Activated naive CD4-positive, alpha-beta T cell treated with anti-CD3 and anti-CD28 coated beads for 36 hours (primary cell): ENCODE measurements around the gene AAMDC. TPM values are rescaled to one million over a fixed set of nuclear protein-coding genes. Genes with fewer than 3 reads are reported as not detected.
"Not testable (repeated sequence)": the region's sequence is repeated elsewhere in the genome, so short reads cannot be mapped to it uniquely, and the experiment has no call there.

Source experiments
- CTCF ChIA-PET: fragments of 350-600 bp; sonication (Branson Sonifier 250); formaldehyde crosslinking; loops from one replicate; lab custom pipeline; 2021; ENCODE audit warnings: antibody characterized with exemption; lab: Charles Lee
- DNase-seq: peaks from one replicate; pipeline ENCODE4 v3.0.0-alpha.2; 2020
- H3K27ac Mint-ChIP-seq: one replicate; pipeline ENCODE4 v1.8.0; 2021; ENCODE audit warnings: mild to moderate bottlenecking, mixed read lengths
- H3K27me3 Mint-ChIP-seq: one replicate; pipeline ENCODE4 v1.8.0; 2021; ENCODE audit warnings: low read depth, mixed read lengths
- H3K36me3 Mint-ChIP-seq: one replicate; pipeline ENCODE4 v1.8.0; 2021; ENCODE audit warnings: low read depth, mixed read lengths
- H3K4me1 Mint-ChIP-seq: one replicate; pipeline ENCODE4 v1.8.0; 2021; ENCODE audit warnings: low read depth, mixed read lengths
- H3K4me3 Mint-ChIP-seq: one replicate; pipeline ENCODE4 v1.8.0; 2021; ENCODE audit warnings: mild to moderate bottlenecking, moderate library complexity, mixed read lengths
- H3K9me3 Mint-ChIP-seq: one replicate; pipeline ENCODE4 v1.8.0; 2021; ENCODE audit warnings: mixed read lengths
- intact Hi-C: fragments of 100-400 bp; cut with micrococcal nuclease; formaldehyde crosslinking; loops from one replicate; pipeline ENCODE4 v1.15.1; 2023
- total RNA-seq, 2 experiments: library from RNA; stranded (reverse); gene quantifications; one replicate each; pipeline ENCODE4 v1.2.3, GENCODE V29; 2021

Gene AAMDC
- total RNA-seq, 2 experiments from 2014 or later, result 6.0 to 6.4 TPM

DNA sequence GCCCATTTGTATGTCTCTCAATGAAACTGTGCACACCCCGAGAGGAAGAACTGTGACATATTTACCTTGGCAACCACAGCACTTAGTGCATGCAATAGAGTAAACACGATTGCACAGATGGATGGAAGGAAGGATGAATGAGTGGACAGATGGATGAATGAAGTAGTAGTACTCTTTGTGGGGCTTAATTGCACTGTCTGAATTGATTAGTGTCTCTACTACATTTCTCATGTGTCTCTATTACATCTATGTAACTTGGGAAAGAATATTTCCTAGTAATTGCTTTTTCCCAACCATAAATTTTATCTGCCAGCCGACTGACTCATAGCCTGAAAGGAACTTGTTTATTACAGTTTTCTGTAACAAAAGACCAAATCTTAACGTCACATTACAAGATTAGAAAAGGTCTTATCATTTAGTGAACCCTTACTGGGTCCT, 69.7 kb downstream of the AAMDC start:
- CTCF ChIA-PET, DNase-seq, H3K27me3 Mint-ChIP-seq, H3K4me1 Mint-ChIP-seq, intact Hi-C loops, H3K27ac Mint-ChIP-seq, H3K4me3 Mint-ChIP-seq, H3K9me3 Mint-ChIP-seq: not testable (repeated sequence)
- peaks cover 37% of the 10 kb centered on the region for H3K36me3 Mint-ChIP-seq

DNA sequence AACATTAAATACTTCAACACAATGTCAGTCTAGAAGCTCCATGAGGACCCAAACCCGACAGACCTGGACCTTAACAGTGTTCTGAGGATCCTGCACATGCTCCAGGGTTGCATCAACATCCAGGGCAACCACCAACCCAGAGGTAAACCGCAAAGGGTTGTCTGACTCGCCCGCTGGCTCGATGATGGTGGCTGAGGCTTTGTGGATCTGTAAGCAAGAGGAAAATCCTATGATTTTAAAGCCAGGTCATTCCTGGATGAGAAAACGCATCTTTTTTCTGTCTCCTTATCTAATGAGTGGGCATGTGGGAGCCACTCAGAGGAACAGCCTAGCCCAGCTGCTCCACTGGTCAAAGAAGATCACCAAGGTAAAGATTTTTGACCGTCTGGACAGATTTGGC, 70.3 kb downstream of the AAMDC start:
- H3K9me3 Mint-ChIP-seq, H3K4me3 Mint-ChIP-seq, intact Hi-C loops, H3K27ac Mint-ChIP-seq, CTCF ChIA-PET, DNase-seq, H3K4me1 Mint-ChIP-seq, H3K27me3 Mint-ChIP-seq: not testable (repeated sequence)
- peaks cover 40% of the 10 kb centered on the region for H3K36me3 Mint-ChIP-seq

DNA sequence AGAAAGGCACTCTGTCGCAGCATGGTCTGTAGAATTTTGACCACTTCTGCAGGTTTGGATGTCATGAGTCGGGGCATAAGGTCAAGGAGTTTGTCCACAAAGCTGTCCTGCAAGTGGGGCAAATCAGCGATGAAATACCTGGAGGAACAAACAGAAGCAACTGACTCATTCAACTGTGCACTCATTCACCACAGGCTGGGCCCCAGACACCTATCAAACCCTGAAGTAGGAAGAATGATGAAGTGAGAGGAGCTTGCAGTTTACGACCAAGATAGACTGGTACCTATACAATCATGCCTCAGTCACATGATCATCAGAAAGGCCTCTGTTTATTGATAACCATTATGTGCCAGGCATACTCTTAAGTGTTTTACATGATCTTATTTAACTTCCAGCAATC, 70.8 kb downstream of the AAMDC start:
- H3K4me1 Mint-ChIP-seq, H3K27me3 Mint-ChIP-seq, H3K27ac Mint-ChIP-seq, DNase-seq, H3K9me3 Mint-ChIP-seq, H3K4me3 Mint-ChIP-seq, CTCF ChIA-PET, intact Hi-C loops: not testable (repeated sequence)
- peaks cover 39% of the 10 kb centered on the region for H3K36me3 Mint-ChIP-seq

DNA sequence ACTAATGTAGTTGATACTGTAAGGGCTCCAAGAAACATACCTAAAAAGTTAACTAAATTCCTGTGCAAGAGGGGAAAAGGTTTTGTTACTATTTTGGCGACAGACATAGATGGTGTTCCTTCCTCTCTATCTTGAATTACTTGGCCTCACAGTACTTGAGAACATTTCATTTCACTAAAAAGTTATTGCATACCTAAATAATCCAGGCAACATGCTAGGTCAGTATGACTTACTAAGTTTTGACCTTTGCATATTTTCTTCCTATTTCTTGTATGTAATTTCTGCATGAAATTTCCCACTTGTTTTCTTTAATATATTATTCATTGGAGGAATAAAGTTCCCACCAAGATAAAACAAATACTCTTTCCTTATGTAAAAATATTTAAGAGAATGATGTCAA, 74.0 kb downstream of the AAMDC start:
- H3K27ac Mint-ChIP-seq, CTCF ChIA-PET, intact Hi-C loops, H3K27me3 Mint-ChIP-seq, H3K9me3 Mint-ChIP-seq, H3K4me3 Mint-ChIP-seq, H3K4me1 Mint-ChIP-seq, DNase-seq: not testable (repeated sequence)
- H3K36me3 Mint-ChIP-seq, result peaks cover 26% of the 10 kb centered on the region

DNA sequence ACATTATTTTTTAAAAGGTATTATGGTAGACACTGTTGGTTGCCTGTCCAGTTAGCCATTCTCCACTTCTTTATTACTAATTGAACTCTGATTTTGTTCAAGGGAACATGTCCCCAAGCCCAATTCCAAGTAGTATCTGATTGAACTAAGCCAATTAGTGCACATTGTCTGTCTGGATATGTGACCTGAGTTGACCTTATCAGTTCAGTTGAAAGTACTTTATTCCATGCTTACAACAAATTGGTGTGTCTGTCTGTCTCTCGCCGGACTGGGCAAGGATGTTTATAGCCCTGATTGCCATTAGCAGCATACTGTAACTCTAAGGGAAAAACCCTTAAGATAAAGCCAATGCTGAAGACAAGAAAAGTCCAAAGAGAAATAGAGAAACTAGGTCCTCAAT, 87.9 kb downstream of the AAMDC start:
- Mint-ChIP-seq H3K4me1 (no peaks in the 10 kb centered on the region), H3K27ac (no peak overlapping the region), H3K9me3 (no peaks in the 10 kb centered on the region), H3K36me3 (peaks cover 13% of the 10 kb centered on the region), H3K4me3 (no peak overlapping the region), H3K27me3 (no peaks in the 10 kb centered on the region)
- DNase-seq, result no peak
- intact Hi-C loops, result no loop called here
- CTCF ChIA-PET, result no interaction called here

DNA sequence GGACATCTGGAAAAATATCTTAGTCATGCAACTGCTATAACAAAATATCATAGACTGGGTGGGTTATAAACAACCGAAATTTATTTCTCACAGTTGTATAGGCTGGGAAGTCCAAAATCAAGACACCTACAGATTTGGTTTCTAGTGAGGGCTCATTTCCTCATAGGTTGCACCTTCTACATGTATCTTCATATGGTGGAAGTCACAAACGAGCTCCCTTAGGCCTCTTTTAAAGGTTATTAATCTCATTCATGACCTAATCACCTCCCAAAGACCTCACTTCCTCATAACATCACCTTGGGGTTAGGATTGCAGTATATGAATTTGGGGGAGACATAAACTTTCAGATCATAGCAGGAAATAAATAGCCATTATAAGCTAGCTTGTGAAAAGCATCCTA, 88.3 kb downstream of the AAMDC start:
- no peaks in the 10 kb centered on the region for H3K4me1 Mint-ChIP-seq
- H3K4me3 Mint-ChIP-seq, result no peak overlapping the region
- H3K36me3 Mint-ChIP-seq, result peaks cover 13% of the 10 kb centered on the region
- no peak for DNase-seq
- no peak overlapping the region for H3K27ac Mint-ChIP-seq
- H3K9me3 Mint-ChIP-seq, result no peaks in the 10 kb centered on the region
- intact Hi-C loops, result no loop called here
- CTCF ChIA-PET, result no interaction called here
- no peaks in the 10 kb centered on the region for H3K27me3 Mint-ChIP-seq

DNA sequence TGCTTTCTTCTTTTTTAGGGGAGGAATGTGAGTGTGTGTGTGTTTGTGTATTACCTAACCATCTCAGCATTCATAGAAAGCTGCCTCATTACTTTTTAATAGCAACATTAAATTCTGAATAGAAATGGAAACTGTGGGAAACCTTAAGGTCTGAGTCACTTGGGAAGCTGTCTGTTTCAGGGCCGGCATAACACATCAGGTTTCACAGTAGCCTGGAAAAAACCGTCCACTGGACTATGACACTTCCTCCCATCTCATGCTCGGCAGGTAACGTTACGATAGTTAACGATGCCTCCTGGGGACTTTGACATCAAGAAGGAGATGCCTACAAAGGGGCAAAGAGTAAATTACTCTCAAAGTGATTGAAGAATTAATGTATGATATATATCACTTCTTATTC, 89.9 kb downstream of the AAMDC start:
- CTCF ChIA-PET, H3K36me3 Mint-ChIP-seq, H3K4me3 Mint-ChIP-seq, intact Hi-C loops, H3K27me3 Mint-ChIP-seq, H3K4me1 Mint-ChIP-seq, H3K27ac Mint-ChIP-seq, H3K9me3 Mint-ChIP-seq, DNase-seq: not testable (repeated sequence)

DNA sequence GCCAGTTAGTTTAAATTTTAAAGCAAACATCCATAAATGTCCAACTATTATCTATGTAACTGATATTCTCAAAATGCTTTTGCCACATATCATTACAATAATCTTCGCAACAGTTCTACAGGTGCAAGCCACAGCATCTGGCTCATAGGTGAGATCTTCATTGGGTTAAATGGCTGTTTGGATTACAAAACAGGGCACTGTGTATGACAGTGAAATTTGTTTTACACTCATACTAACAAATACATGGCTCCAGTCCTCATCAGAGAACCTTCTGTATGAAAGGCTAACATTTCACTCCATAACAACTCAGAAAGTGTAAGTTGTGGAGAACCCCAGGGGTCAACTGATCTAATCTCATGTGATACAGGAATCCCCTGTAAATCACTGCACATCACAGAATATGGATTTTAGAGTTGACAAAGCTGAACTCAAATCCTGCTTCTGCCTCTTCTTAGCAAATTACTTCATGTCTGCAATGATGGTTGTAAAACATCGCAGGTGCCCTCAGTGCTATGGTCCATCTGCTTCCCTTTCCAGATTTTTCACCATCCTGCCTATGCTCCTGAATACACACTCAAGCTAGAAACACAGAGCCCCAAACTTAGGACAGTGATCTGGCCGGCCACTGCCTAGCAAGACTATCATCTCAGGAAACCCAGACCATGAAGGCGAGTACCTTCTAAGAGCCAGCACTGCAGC, 92.8 kb downstream of the AAMDC start:
- CTCF ChIA-PET, H3K27me3 Mint-ChIP-seq: not testable (repeated sequence)

DNA sequence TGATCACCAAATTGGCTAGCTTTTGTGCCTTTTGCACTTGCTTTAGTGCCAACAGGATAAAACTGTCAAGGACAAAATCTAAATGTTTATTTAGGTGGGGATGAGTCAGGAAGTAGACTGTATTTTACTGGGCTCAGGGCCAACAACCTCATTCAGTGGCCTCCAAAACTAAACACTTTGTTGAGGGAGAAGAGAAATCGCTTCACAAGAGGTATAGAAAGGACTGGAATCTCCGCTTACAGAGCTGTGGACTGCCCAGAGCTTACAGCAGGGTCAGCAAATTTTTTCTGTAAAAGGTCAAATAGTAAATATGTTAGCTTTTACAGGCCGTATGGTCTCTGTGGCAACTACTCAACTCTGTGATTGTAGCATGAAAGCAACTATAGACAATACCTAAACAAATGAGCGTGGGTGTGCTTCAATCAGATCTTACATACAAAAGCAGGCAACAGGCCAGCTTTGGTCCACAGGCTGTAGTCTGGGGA, 93.4 kb downstream of the AAMDC start:
- H3K27ac Mint-ChIP-seq, DNase-seq, H3K4me1 Mint-ChIP-seq, H3K9me3 Mint-ChIP-seq, H3K27me3 Mint-ChIP-seq, intact Hi-C loops, CTCF ChIA-PET, H3K4me3 Mint-ChIP-seq: not testable (repeated sequence)
- peaks cover 12% of the 10 kb centered on the region for H3K36me3 Mint-ChIP-seq

More for the DNA sequence above, 92.8 kb downstream of the AAMDC start:
- DNase-seq, intact Hi-C loops, H3K4me1 Mint-ChIP-seq, H3K27ac Mint-ChIP-seq, H3K4me3 Mint-ChIP-seq, H3K9me3 Mint-ChIP-seq: not testable (repeated sequence)
- peaks cover 10% of the 10 kb centered on the region for H3K36me3 Mint-ChIP-seq

DNA sequence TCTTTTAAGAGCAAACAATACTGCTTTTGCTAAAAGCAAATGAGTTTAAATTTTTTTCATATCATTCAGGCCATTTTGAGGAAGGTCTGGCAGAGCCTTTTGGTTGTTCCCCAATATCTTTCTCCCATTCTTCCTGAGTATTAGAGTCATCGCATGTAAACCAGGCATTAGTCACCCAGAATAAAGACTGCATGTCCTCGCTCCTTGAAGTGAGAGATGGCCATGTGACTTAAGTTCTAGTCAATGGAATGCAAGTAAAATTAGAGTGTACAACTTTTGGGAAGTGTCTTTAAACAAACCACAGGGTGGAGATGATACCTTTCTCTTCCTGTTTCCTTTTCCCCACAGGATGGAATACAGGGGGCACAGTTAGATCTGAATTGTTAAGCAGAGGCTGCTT, 96.8 kb downstream of the AAMDC start:
- H3K4me1 Mint-ChIP-seq, H3K36me3 Mint-ChIP-seq: not testable (repeated sequence)
- CTCF ChIA-PET, result interaction anchor here (1.2 kb wide), 1 partner anchor 98 kb away, joined by 4 read pairs; no protein-coding TSS in a partner anchor

More for the DNA sequence above, 96.8 kb downstream of the AAMDC start:
- DNase-seq, H3K27me3 Mint-ChIP-seq, H3K27ac Mint-ChIP-seq, H3K9me3 Mint-ChIP-seq, intact Hi-C loops, H3K4me3 Mint-ChIP-seq: not testable (repeated sequence)

Other genes starting within 250 kb of the AAMDC start
- gene AQP11, start 231.2 kb upstream of the AAMDC start, total RNA-seq, result under 1 TPM; 0.24 to 0.49 TPM
- gene CLNS1A, start 183.3 kb upstream of the AAMDC start, total RNA-seq, result 100 to 1,000 TPM; 190 to 191 TPM
- 10 to 100 TPM; 50.3 to 54.2 TPM for gene RSF1, start 422 bp upstream of the AAMDC start, total RNA-seq
- 10 to 100 TPM; 45.5 to 46.0 TPM for gene INTS4, start 173.5 kb downstream of the AAMDC start, total RNA-seq
- gene KCTD14, start 202.1 kb downstream of the AAMDC start, total RNA-seq, result under 1 TPM in 1 of 2 experiments, not detected in 1; 0.27 TPM
- not detected for gene THRSP, start 242.7 kb downstream of the AAMDC start, total RNA-seq